ENCODE measurements around the gene APLP2. TPM values are rescaled to one million over a fixed set of nuclear protein-coding genes. Genes with fewer than 3 reads are reported as not detected.

Gene APLP2
- total and polyA plus RNA-seq, 2 of the 4 experiments (the other 2 are of a cell fraction), result 127 to 235 TPM

GRCh38 chr11:130101661-130102060 is 32.0 kb downstream of the APLP2 start:
- H3K27ac ChIP-seq (ENCODE audit: insufficient read depth, low read length), result no peak overlapping the region
- H3K9ac ChIP-seq (ENCODE audit: low read depth, low read length), result no peak overlapping the region

More at GRCh38 chr11:130101661-130102060, 32.0 kb downstream of the APLP2 start:
- H2BK15ac ChIP-seq (ENCODE audit: low read depth, low read length), result no peak overlapping the region
- CTCF ChIA-PET, result no interaction called here
- H4K91ac ChIP-seq (ENCODE audit: insufficient read depth, low read depth, low read length), result no peak overlapping the region
- no peak overlapping the region for H4K5ac ChIP-seq (ENCODE audit: low read depth, low read length)
- no peak overlapping the region for H3K18ac ChIP-seq (ENCODE audit: low read depth, low read length)
- H4K20me1 ChIP-seq (ENCODE audit: insufficient read depth, low read length), result peaks cover 94% of the 10 kb centered on the region
- dilution Hi-C loops (cut with HindIII; ENCODE audit: low sequenced_read_pairs, unreplicated experiment) (no loop called here), in situ Hi-C loops (cut with MboI; ENCODE audit: low sequenced_read_pairs) (no loop called here), intact Hi-C loops (cut with micrococcal nuclease) (loop anchor here (2.0 kb wide), 1 partner anchor 23 kb away; no protein-coding TSS in a partner anchor)
- H3K4me1 ChIP-seq (ENCODE audit: control insufficient read depth, insufficient read depth, low read length), result peaks cover 5% of the 10 kb centered on the region
- H2BK5ac ChIP-seq (ENCODE audit: low read depth, low read length, poor library complexity, severe bottlenecking), result no peak overlapping the region
- DNase-seq, result no peak
- no peak overlapping the region for H3K4me3 ChIP-seq (ENCODE audit: insufficient read depth, low read depth, low read length)
- no CpG with 5 or more reads among the region's 5 CpGs for WGBS, 2 experiments (ENCODE audit: extremely low coverage in 2 of 2, insufficient read length in 1 of 2)
- H2BK120ac ChIP-seq (ENCODE audit: low read depth, low read length), result no peak overlapping the region
- H3K9me3 ChIP-seq (ENCODE audit: control insufficient read depth, insufficient read depth, low read length), result no peaks in the 10 kb centered on the region
- H3K27me3 ChIP-seq (ENCODE audit: control insufficient read depth, insufficient read depth, low read length), result peaks cover 22% of the 10 kb centered on the region
- H3K4ac ChIP-seq (ENCODE audit: low read depth, low read length), result no peak overlapping the region
- H2AK9ac ChIP-seq (replicated peaks; ENCODE audit: low read depth, low read length, poor library complexity), result no peak overlapping the region
- no peak overlapping the region for H2BK20ac ChIP-seq (ENCODE audit: low read depth, low read length)
- no peak overlapping the region for H3K14ac ChIP-seq (replicated peaks; ENCODE audit: low read depth, low read length)
- POLR2A ChIA-PET (ENCODE audit: unreplicated experiment), result no interaction called here
- peaks cover 26 to 54% of the 10 kb centered on the region in 2 experiments for H3K79me1 ChIP-seq (ENCODE audit: low read depth in 1 of 2, low read length in 2 of 2)
- H2AK5ac ChIP-seq (ENCODE audit: low read depth, low read length), result no peak overlapping the region
- H2AFZ ChIP-seq (replicated peaks; ENCODE audit: low read length, poor library complexity), result no peak overlapping the region
- H3K4me2 ChIP-seq (ENCODE audit: low read depth, low read length), result no peak overlapping the region
- no peak for TF ChIP-seq CEBPB (IDR thresholded peaks at IDR 0.05; ENCODE audit: low read depth, low read length)
- TF ChIP-seq POLR2A (IDR thresholded peaks at IDR 0.05; ENCODE audit: low read depth, low read length), result no peak
- TF ChIP-seq NFE2L2 (IDR thresholded peaks at IDR 0.05; ENCODE audit: low read depth, low read length), result no peak
- TF ChIP-seq ELK1 (IDR thresholded peaks at IDR 0.05; ENCODE audit: borderline replicate concordance, low read depth, low read length), result no peak
- no peak for TF ChIP-seq USF2 (IDR thresholded peaks at IDR 0.05; ENCODE audit: low read depth, low read length)
- no peak for TF ChIP-seq RFX5 (IDR thresholded peaks at IDR 0.05; ENCODE audit: low read depth, low read length)
- no peak for TF ChIP-seq MXI1 (IDR thresholded peaks at IDR 0.05; ENCODE audit: borderline replicate concordance, low read depth, low read length)
- no peak for TF ChIP-seq RAD21 (IDR thresholded peaks at IDR 0.05; ENCODE audit: low read length)
- TF ChIP-seq MAZ (IDR thresholded peaks at IDR 0.05; ENCODE audit: borderline replicate concordance, low read depth, low read length), result no peak
- TF ChIP-seq CTCF (conservative IDR thresholded peaks at IDR 0.05; ENCODE audit: low read depth, low read length), result no peak
- no peak for TF ChIP-seq MAFK (IDR thresholded peaks at IDR 0.05; ENCODE audit: low read depth, low read length)
- TF ChIP-seq RCOR1 (IDR thresholded peaks at IDR 0.05; ENCODE audit: insufficient replicate concordance, low read length), result no peak
- no peak for TF ChIP-seq CHD1 (IDR thresholded peaks at IDR 0.05; ENCODE audit: low read depth, low read length)
- no peak for TF ChIP-seq BHLHE40 (IDR thresholded peaks at IDR 0.05; ENCODE audit: low read depth, low read length)
- no peak for TF ChIP-seq SMC3 (IDR thresholded peaks at IDR 0.05; ENCODE audit: low read depth, low read length)
- no peak for TF ChIP-seq FOS (IDR thresholded peaks at IDR 0.05; ENCODE audit: low read depth, low read length)
- ATAC-seq (ENCODE audit: low read depth), result no peak
- no peaks in the 10 kb centered on the region; the same call in 1 of the 2 replicates for H3K36me3 ChIP-seq (ENCODE audit: control insufficient read depth, insufficient read depth, low read length)
- no peak overlapping the region for H4K8ac ChIP-seq (ENCODE audit: low read depth in 2 of 2, low read length in 2 of 2)
- BruUV-seq (replicated peaks), result no TSS peak
- no peak overlapping the region for H3K56ac ChIP-seq (ENCODE audit: extremely low read depth, insufficient read depth, low read length)
- H3K9me1 ChIP-seq (ENCODE audit: insufficient read depth, low read length), result peaks cover 7% of the 10 kb centered on the region
- no peak overlapping the region for H3K23ac ChIP-seq (ENCODE audit: low read depth, low read length)
